Measurements from ENCODE around the gene PCDHB4. TPM values are rescaled to one million over a fixed set of nuclear protein-coding genes. Genes with fewer than 3 reads are reported as not detected.
"Not testable (repeated sequence)": the region's sequence is repeated elsewhere in the genome, so short reads cannot be mapped to it uniquely, and the experiment has no call there.

Gene PCDHB4
- total and polyA plus RNA-seq, 9 donors, result 2.5 to 12.6 (median 6.7) TPM

- no peak for TF ChIP-seq CTCF (IDR thresholded peaks at IDR 0.05)
- no peak for TF ChIP-seq EP300 (IDR thresholded peaks at IDR 0.05)
- no peak for TF ChIP-seq POLR2A (IDR thresholded peaks at IDR 0.05)
- Histone ChIP-seq H3K4me3 (peak within 1 kb of the TSS; percentile 22), H3K27ac (no peak within 1 kb of the TSS), H3K4me1 (ENCODE audit: insufficient read depth) (no peaks in the 10 kb centered on the region), H3K36me3 (no peaks in the 10 kb centered on the region), H3K9me3 (peaks cover 0 to 20% of the 10 kb centered on the region in 2 donors), H3K27me3 (no peaks in the 10 kb centered on the region)
- DNase-seq, result peak in 3 of 5 donors; percentile 22 to 42 (median 31)
- intact Hi-C loops (cut with DNase I), result no loop called here
- 11 to 16% (median 13%) methylated on average over 29 of the region's 29 CpGs for WGBS, 3 donors
These were observed 26.9 kb upstream of the PCDHB4 start, which contains the start of gene PCDHB2 for GRCh38 chr5:141094481-141095262. Gene PCDHB2, plus strand, starts transcription at chr5:141094615. Its CDS starts 176 bp downstream, at chr5:141094791.

- peaks cover 0 to 20% of the 10 kb centered on the region in 2 donors for H3K9me3 ChIP-seq
- H3K27ac ChIP-seq, result no peak overlapping the region
- no peak for TF ChIP-seq CTCF (IDR thresholded peaks at IDR 0.05)
- TF ChIP-seq EP300 (IDR thresholded peaks at IDR 0.05), result no peak
- TF ChIP-seq POLR2A (IDR thresholded peaks at IDR 0.05), result no peak
- intact Hi-C loops (cut with DNase I), result no loop called here
- H3K4me3 ChIP-seq, result no peak overlapping the region
- H3K4me1 ChIP-seq (ENCODE audit: insufficient read depth), result no peaks in the 10 kb centered on the region
- H3K36me3 ChIP-seq, result no peaks in the 10 kb centered on the region
- 33 to 51% (median 42%) methylated on average over 12 of the region's 12 CpGs for WGBS, 3 donors
- no peaks in the 10 kb centered on the region for H3K27me3 ChIP-seq
- DNase-seq, result no peak
These were observed 26.4 kb upstream of the PCDHB4 start for GRCh38 chr5:141095263-141095641.

GRCh38 chr5:141096181-141096580, 25.4 kb upstream of the PCDHB4 start:
- intact Hi-C loops (cut with DNase I); H3K27me3 ChIP-seq; H3K36me3 ChIP-seq; H3K4me1 ChIP-seq (ENCODE audit: insufficient read depth); DNase-seq; H3K27ac ChIP-seq; H3K4me3 ChIP-seq: not testable (repeated sequence)
- WGBS, 3 donors, result 32 to 52% (median 38%) methylated on average over 5 to 31 of the region's 46 CpGs
- H3K9me3 ChIP-seq, result peaks cover 0 to 26% of the 10 kb centered on the region in 2 donors

GRCh38 chr5:141096586-141096985, 25.0 kb upstream of the PCDHB4 start:
- intact Hi-C loops (cut with DNase I); H3K27ac ChIP-seq; DNase-seq; H3K4me1 ChIP-seq (ENCODE audit: insufficient read depth); H3K36me3 ChIP-seq; H3K27me3 ChIP-seq; H3K4me3 ChIP-seq: not testable (repeated sequence)
- peaks cover 0 to 30% of the 10 kb centered on the region in 2 donors for H3K9me3 ChIP-seq
- WGBS, 3 donors, result 29 to 60% (median 54%) methylated on average over 1 to 31 of the region's 38 CpGs

- 12 to 21% (median 17%) methylated on average over 19 of the region's 19 CpGs for WGBS, 3 donors
- peak within 1 kb of the TSS; percentile 12 for H3K4me3 ChIP-seq
- no peak for TF ChIP-seq CTCF (IDR thresholded peaks at IDR 0.05)
- TF ChIP-seq POLR2A (IDR thresholded peaks at IDR 0.05), result no peak
- no peak for TF ChIP-seq EP300 (IDR thresholded peaks at IDR 0.05)
- peaks cover 0 to 25% of the 10 kb centered on the region in 2 donors for H3K9me3 ChIP-seq
- H3K27ac ChIP-seq, result no peak within 1 kb of the TSS
- H3K36me3 ChIP-seq, result no peaks in the 10 kb centered on the region
- DNase-seq, result peak; percentile 32 to 65 (median 47)
- no peaks in the 10 kb centered on the region for H3K4me1 ChIP-seq (ENCODE audit: insufficient read depth)
- H3K27me3 ChIP-seq, result no peaks in the 10 kb centered on the region
- intact Hi-C loops (cut with DNase I), result no loop called here
These were observed 21.3 kb upstream of the PCDHB4 start, which contains the start of gene PCDHB3 for GRCh38 chr5:141100243-141100805. Gene PCDHB3, plus strand, starts transcription at chr5:141100473. Its CDS starts 177 bp downstream, at chr5:141100650.
